HepG2 (cell line): ENCODE data around the gene NSMF. TPM values are rescaled to one million over a fixed set of nuclear protein-coding genes. Genes with fewer than 3 reads are reported as not detected.

Experiments
- ATAC-seq: fragments of 200-7000 bp; cut with Tn5 transposase; 3 replicates; pipeline ENCODE4 v1.9.1; 2020; ENCODE audit warnings: mild to moderate bottlenecking, moderate library complexity
- BruUV-seq: library from RNA; stranded (reverse); fragments of 400-500 nt; replicated peaks from 2 replicates; lab custom pipeline; 2021; lab: Mats Ljungman, UMichigan
- CTCF ChIA-PET: fragments of 300-600 bp; formaldehyde crosslinking; extraction: SDS; loops from one replicate; lab custom pipeline; 2021; ENCODE audit warnings: low total read pairs, inconsistent platforms, low intra/inter-chr PET ratio; lab: Yijun Ruan, JAX
- POLR2A ChIA-PET: fragments of 350-600 bp; sonication (Branson Sonifier 250); formaldehyde crosslinking; loops from one replicate; lab custom pipeline; 2020; ENCODE audit warnings: antibody characterized with exemption, inconsistent platforms; lab: Yijun Ruan, JAX
- DNase-seq: peaks from one replicate; pipeline ENCODE4 v3.0.0-alpha.2; 2015; ENCODE audit warnings: low spot score
- FAIRE-seq: peaks from 3 replicates; lab custom pipeline; 2011; peaks lifted over from hg19 to GRCh38; lab: Jason Lieb, UNC
- H2AFZ ChIP-seq: one replicate; pipeline ENCODE4 v1.6.1; 2011; ENCODE audit warnings: low read length, inconsistent platforms
- H3K27ac ChIP-seq: fragments of 300-600 bp; 3 replicates; pipeline ENCODE4 v1.8.0; 2011; ENCODE audit warnings: mixed run types, mild to moderate bottlenecking, mixed read lengths, low read length, inconsistent platforms; ENCODE audit not compliant: insufficient read depth; ENCODE audit errors: extremely low read length
- H3K27me3 ChIP-seq, 2 experiments: fragments of 200-600 bp in 1 of 2; 2 replicates in 1 of 2; 3 replicates in 1 of 2; pipeline versions ENCODE4 v1.6.0 to v1.8.0; 2011; ENCODE audit warnings: low read length in 2 of 2, mild to moderate bottlenecking in 2 of 2, moderate library complexity in 2 of 2, inconsistent platforms in 1 of 2; ENCODE audit not compliant: insufficient read depth in 2 of 2, control insufficient read depth in 1 of 2
- H3K36me3 ChIP-seq, 2 experiments: fragments of 200-600 bp in 1 of 2; replicated peaks in 1 of 2; 2 replicates in 1 of 2; 3 replicates in 1 of 2; pipeline versions ENCODE4 v1.5.1 to v1.8.0; 2011; ENCODE audit warnings: low read length in 2 of 2, inconsistent platforms in 1 of 2; ENCODE audit not compliant: insufficient read depth in 2 of 2, control insufficient read depth in 1 of 2
- H3K4me1 ChIP-seq: 2 replicates; pipeline ENCODE4 v1.5.1; 2012; ENCODE audit warnings: low read length, inconsistent platforms; ENCODE audit not compliant: insufficient read depth
- H3K4me2 ChIP-seq: 2 replicates; pipeline ENCODE4 v1.6.0; 2011; ENCODE audit warnings: low read depth, low read length, inconsistent platforms
- H3K4me3 ChIP-seq, 3 experiments: fragments of 200-600 bp in 1 of 3; sonication (generic), shearing (Covaris generic) in 1 of 3; replicated peaks in 1 of 3; 2 replicates each; pipeline ENCODE4 v1.5.1; 2011 to 2016; ENCODE audit warnings: low read length in 3 of 3, inconsistent platforms in 2 of 3, low read depth in 2 of 3, mild to moderate bottlenecking in 2 of 3, control low read depth in 1 of 3, mixed read lengths in 1 of 3; ENCODE audit not compliant: insufficient read depth in 1 of 3
- H3K79me2 ChIP-seq: one replicate; pipeline ENCODE4 v1.6.1; 2011; ENCODE audit warnings: low read length, inconsistent platforms; ENCODE audit not compliant: insufficient read depth
- H3K9ac ChIP-seq: 2 replicates; pipeline ENCODE4 v1.6.0; 2011; ENCODE audit warnings: mild to moderate bottlenecking, low read depth, low read length, inconsistent platforms; ENCODE audit not compliant: insufficient read depth
- H3K9me3 ChIP-seq: 2 replicates; pipeline ENCODE4 v1.5.1; 2012; ENCODE audit warnings: mild to moderate bottlenecking, low read length
- H4K20me1 ChIP-seq: 2 replicates; pipeline ENCODE4 v1.6.0; 2011; ENCODE audit warnings: inconsistent platforms, mild to moderate bottlenecking, low read length, moderate library complexity; ENCODE audit not compliant: insufficient read depth
- GZF1 ChIP-seq: sonication (generic); formaldehyde crosslinking; IDR thresholded peaks from 2 replicates; pipeline ENCODE4 v1.5.1; 2020; ENCODE audit warnings: mild to moderate bottlenecking, missing genetic modification reagents
- KDM4B ChIP-seq: sonication (generic); formaldehyde crosslinking; IDR thresholded peaks from 2 replicates; pipeline ENCODE4 v1.4.0; 2020; ENCODE audit warnings: missing genetic modification reagents
- LCORL ChIP-seq, 2 experiments: fragments of 450-650 bp in 1 of 2; sonication (generic) in 1 of 2; formaldehyde crosslinking in 1 of 2; IDR thresholded peaks; 2 replicates each; pipeline versions ENCODE4 v1.5.0 to v1.6.1; 2017 to 2020; ENCODE audit warnings: antibody characterized with exemption in 1 of 2, missing genetic modification reagents in 1 of 2
- MED13 ChIP-seq: sonication (generic); formaldehyde crosslinking; IDR thresholded peaks from 2 replicates; pipeline ENCODE4 v1.5.0; 2020; ENCODE audit warnings: missing genetic modification reagents
- MED8 ChIP-seq: sonication (generic); formaldehyde crosslinking; IDR thresholded peaks from 2 replicates; pipeline ENCODE4 v1.8.1; 2023; ENCODE audit warnings: mild to moderate bottlenecking, missing genetic modification reagents; ENCODE audit not compliant: insufficient replicate concordance
- NAIF1 ChIP-seq: sonication (generic); formaldehyde crosslinking; IDR thresholded peaks from 2 replicates; pipeline ENCODE4 v1.5.0; 2020; ENCODE audit warnings: mild to moderate bottlenecking, missing genetic modification reagents, borderline replicate concordance
- PHF20 ChIP-seq: sonication (generic); formaldehyde crosslinking; IDR thresholded peaks from 2 replicates; pipeline ENCODE4 v1.5.0; 2020; ENCODE audit warnings: mild to moderate bottlenecking, missing genetic modification reagents
- PHF8 ChIP-seq: sonication (generic); formaldehyde crosslinking; IDR thresholded peaks from 2 replicates; pipeline ENCODE4 v1.5.0; 2020; ENCODE audit warnings: missing genetic modification reagents
- TFE3 ChIP-seq: IDR thresholded peaks from 2 replicates; pipeline ENCODE4 v1.6.1; 2016
- TRIM24 ChIP-seq: sonication (generic); formaldehyde crosslinking; IDR thresholded peaks from 2 replicates; pipeline ENCODE4 v1.8.0; 2022; ENCODE audit warnings: mild to moderate bottlenecking, missing genetic modification reagents
- ZIK1 ChIP-seq: sonication (generic); formaldehyde crosslinking; IDR thresholded peaks from 2 replicates; pipeline ENCODE4 v1.5.0; 2020; ENCODE audit warnings: mild to moderate bottlenecking, low read depth, missing genetic modification reagents, borderline replicate concordance
- ZMYM2 ChIP-seq: sonication (generic); formaldehyde crosslinking; IDR thresholded peaks from 2 replicates; pipeline ENCODE4 v1.8.0; 2022; ENCODE audit warnings: mild to moderate bottlenecking, missing genetic modification reagents
- ZNF263 ChIP-seq: sonication (generic); formaldehyde crosslinking; IDR thresholded peaks from 2 replicates; pipeline ENCODE4 v1.4.0; 2020; ENCODE audit warnings: missing genetic modification reagents
- ZNF276 ChIP-seq: sonication (generic); formaldehyde crosslinking; IDR thresholded peaks from 2 replicates; pipeline ENCODE4 v1.4.0; 2020; ENCODE audit warnings: mild to moderate bottlenecking, low read depth, missing genetic modification reagents
- ZNF350 ChIP-seq: sonication (generic); formaldehyde crosslinking; IDR thresholded peaks from 2 replicates; pipeline ENCODE4 v1.4.0; 2020; ENCODE audit warnings: mild to moderate bottlenecking, low read depth, missing genetic modification reagents, borderline replicate concordance
- ZNF432 ChIP-seq: sonication (generic); formaldehyde crosslinking; IDR thresholded peaks from 2 replicates; pipeline ENCODE4 v1.5.0; 2020; ENCODE audit warnings: missing genetic modification reagents, mild to moderate bottlenecking, borderline replicate concordance
- ZNF546 ChIP-seq: sonication (generic); formaldehyde crosslinking; conservative IDR thresholded peaks from 2 replicates; pipeline ENCODE4 v1.8.1; 2023; ENCODE audit warnings: mild to moderate bottlenecking, missing genetic modification reagents
- ZNF598 ChIP-seq: sonication (generic); formaldehyde crosslinking; IDR thresholded peaks from 2 replicates; pipeline ENCODE4 v1.5.1; 2020; ENCODE audit warnings: mild to moderate bottlenecking, missing genetic modification reagents, borderline replicate concordance
- ZXDC ChIP-seq: sonication (generic); formaldehyde crosslinking; IDR thresholded peaks from 2 replicates; pipeline ENCODE4 v1.5.0; 2020; ENCODE audit warnings: mild to moderate bottlenecking, missing genetic modification reagents
- WGBS: methylation state at CpG from one replicate; pipeline ENCODE4 v1.1.6; 2017; ENCODE audit warnings: low lambda C conversion rate; 5-methylcytosine and 5-hydroxymethylcytosine counted together
- in situ Hi-C: cut with HindIII; loops from 2 replicates; pipeline ENCODE4 v1.10.0; 2017; ENCODE audit warnings: low pct_unique_long_range_greater_than_20kb; ENCODE audit not compliant: extremely low pct_ligation_motif_present
- intact Hi-C: fragments of 100-400 bp; cut with micrococcal nuclease; formaldehyde crosslinking; loops from one replicate; pipeline ENCODE4 v1.10.0; 2022; ENCODE audit not compliant: unreplicated experiment
- polyA plus RNA-seq, 8 experiments: library from polyadenylated mRNA; depleted of rRNA in 3 of 8; stranded (reverse) in 7 of 8; unstranded in 1 of 8; fragments of >200 nt; fragmentation: Illumina TruSeq in 4 of 8; extraction: Trizol in 4 of 8; gene quantifications; 2 replicates each; pipeline versions ENCODE4 v1.2.1 to v1.2.3, GENCODE V29; 2011 to 2016; ENCODE audit warnings: low read depth in 4 of 8, missing spikeins in 1 of 8, mixed read lengths in 1 of 8; ENCODE audit not compliant: insufficient read depth in 1 of 8
- total RNA-seq, 5 experiments: library from RNA; depleted of rRNA; stranded (reverse); fragments of >200 nt; fragmentation: Illumina TruSeq; extraction: Trizol; gene quantifications; 2 replicates each; pipeline ENCODE4 v1.2.3, GENCODE V29; 2016; ENCODE audit warnings: low read depth in 1 of 5

The NSMF gene
- total and polyA plus RNA-seq, 2 of the 13 experiments (the other 11 are each of a cell fraction or from before 2014, with no cell fraction given), result 44.3 to 183 TPM

GRCh38 chr9:137455359-137455991 lies 3.7 kb downstream of the NSMF start:
- FAIRE-seq, result no peak
- TF ChIP-seq TFE3 (CRISPR knock-in tag), result no peak
- TF ChIP-seq KDM4B (CRISPR knock-in tag), result no peak
- no peak; the same call in 1 of the 2 replicates for TF ChIP-seq NAIF1 (CRISPR knock-in tag)
- no peak for TF ChIP-seq ZNF350 (CRISPR knock-in tag)
- no peak for TF ChIP-seq MED13
- TF ChIP-seq LCORL (IDR thresholded peaks at IDR 0.05), result no peak
- TF ChIP-seq LCORL (CRISPR knock-in tag; IDR thresholded peaks at IDR 0.05), result no peak
- no peak for TF ChIP-seq ZNF432
- TF ChIP-seq MED8, result no peak
- TF ChIP-seq PHF20 (CRISPR knock-in tag), result 0 out of 2 replicates have a peak, but pooled peaks have one; percentile 4
- TF ChIP-seq GZF1 (CRISPR knock-in tag), result 0 out of 2 replicates have a peak, but pooled peaks have one; percentile 20
- 0 out of 2 replicates have a peak, but pooled peaks have one; percentile 2 for TF ChIP-seq ZNF263
- no peak for TF ChIP-seq ZNF276 (CRISPR knock-in tag)
- TF ChIP-seq ZMYM2 (CRISPR knock-in tag), result no peak
- no peak for TF ChIP-seq PHF8 (CRISPR knock-in tag)
- no peak for TF ChIP-seq ZNF546
- TF ChIP-seq ZNF598 (CRISPR knock-in tag), result no peak
- TF ChIP-seq ZIK1, result no peak
- TF ChIP-seq ZXDC (CRISPR knock-in tag), result no peak
- no peak for TF ChIP-seq TRIM24 (CRISPR knock-in tag)

More at GRCh38 chr9:137455359-137455991, 3.7 kb downstream of the NSMF start:
- in situ Hi-C loops (no loop called here), intact Hi-C loops (no loop called here)
- peaks cover 12 to 36% of the 10 kb centered on the region in 2 experiments for H3K36me3 ChIP-seq
- peak overlapping the region in 1 of 3 experiments; percentile 95; a peak in 2 of 6 replicates for H3K4me3 ChIP-seq
- 91% methylated on average over 6 of the region's 18 CpGs for WGBS
- ChIA-PET POLR2A (interaction anchor here (0.6 to 1.3 kb wide), 7 partner anchors 7 to 213 kb away, joined by 3 to 9 read pairs (median 4); partner anchors contain the start of genes ENTPD8, EXD3, NOXA1 and TOR4A), CTCF (no interaction called here)
- peak overlapping the region; percentile 96 for H3K4me2 ChIP-seq
- BruUV-seq, result no TSS peak
- H3K4me1 ChIP-seq, result peaks cover 76% of the 10 kb centered on the region
- peaks cover 11% of the 10 kb centered on the region; the same call in 1 of the 2 replicates for H4K20me1 ChIP-seq
- DNase-seq (no peak), ATAC-seq (peak; percentile 1; the same call in 1 of the 3 replicates)
- no peak overlapping the region for H2AFZ ChIP-seq
- H3K27me3 ChIP-seq, result no peaks in the 10 kb centered on the region
- peaks cover 31% of the 10 kb centered on the region for H3K79me2 ChIP-seq
- no peaks in the 10 kb centered on the region for H3K9me3 ChIP-seq
- H3K9ac ChIP-seq, result peak overlapping the region; percentile 70
- H3K27ac ChIP-seq, result peak overlapping the region; percentile 99
